HG03342 (cell line): ENCODE results near the gene SETBP1.

Source experiments
- ATAC-seq: cut with Tn5 transposase; IDR thresholded peaks from one replicate; pipeline ENCODE4 v1.9.1; 2021; ENCODE audit warnings: mild to moderate bottlenecking, moderate library complexity; ENCODE audit not compliant: unreplicated experiment

Gene SETBP1

DNA sequence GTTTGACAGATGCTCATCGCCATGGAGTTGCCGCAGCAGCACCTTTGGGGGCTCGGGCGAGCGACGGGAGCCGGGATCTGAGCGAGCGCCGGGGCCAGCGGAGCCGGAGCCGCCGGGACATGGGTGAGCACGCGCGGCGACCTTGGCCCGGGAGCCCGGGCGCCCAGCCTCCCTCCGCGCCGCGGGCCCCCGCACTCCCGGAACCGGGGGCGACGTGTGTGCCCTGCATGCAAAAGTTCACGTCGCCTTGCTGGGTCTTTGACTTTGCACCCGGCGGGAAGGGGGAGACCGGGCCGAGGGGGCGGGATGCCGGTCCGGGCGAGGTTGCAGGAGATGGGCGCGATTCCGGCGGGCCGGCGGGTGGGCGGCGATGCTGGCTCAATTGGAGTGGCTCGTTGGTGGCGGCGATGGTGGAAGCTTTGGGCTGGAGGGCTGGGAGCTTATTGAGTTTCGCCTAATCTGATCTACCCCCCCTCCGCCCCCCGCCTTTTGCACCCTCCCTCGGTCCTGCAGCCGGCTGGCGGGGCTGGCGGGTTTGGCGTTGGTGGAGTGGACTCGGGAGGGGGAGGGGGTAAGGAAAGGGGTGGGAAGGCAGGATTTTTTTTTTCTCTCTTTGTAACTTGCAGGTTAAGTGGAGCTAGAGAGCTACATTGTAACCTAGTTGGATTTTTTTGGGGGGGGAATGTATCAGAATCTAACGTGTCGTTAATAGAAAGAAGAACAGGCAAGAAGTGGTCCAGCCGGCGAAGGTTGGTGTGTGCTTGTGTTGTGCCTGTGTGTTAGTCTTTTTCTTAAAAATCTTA is at the start of gene SETBP1:
Gene SETBP1 (plus strand): TSS at position 616 of the 803 bp plus-strand sequence. CDS start 20,459 bp downstream, outside the sequence.
- ATAC-seq: no peak

DNA sequence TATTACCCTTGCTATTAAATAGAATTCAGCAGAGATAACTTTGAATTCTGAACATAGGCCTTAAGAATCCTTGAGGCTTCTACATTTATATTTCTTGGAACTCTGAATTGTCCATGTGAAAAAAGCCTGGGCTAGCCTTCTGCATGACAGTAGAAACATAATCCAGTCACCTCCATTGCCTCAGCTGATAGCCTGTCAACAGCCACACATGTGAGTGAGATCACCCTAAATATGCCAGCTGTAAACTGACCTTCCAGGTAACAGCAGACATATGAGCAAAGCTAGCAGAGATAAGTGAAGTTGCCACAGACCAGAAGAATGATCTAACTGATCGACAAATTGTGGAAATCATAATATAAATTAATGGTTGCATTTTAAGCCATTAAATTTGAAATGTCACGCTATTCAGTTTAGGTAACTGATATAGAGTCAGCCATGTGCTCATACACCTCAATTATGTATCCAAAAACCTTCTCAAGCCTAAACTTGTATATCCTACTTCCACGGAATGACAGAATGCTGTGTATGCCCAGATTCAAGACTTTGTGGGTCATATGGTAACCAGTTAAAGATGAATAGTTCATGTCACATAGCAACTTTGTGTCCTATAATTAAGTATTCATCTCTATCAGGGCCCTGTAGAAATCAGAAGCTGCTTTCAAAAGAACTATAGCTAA is 48.1 kb upstream of the SETBP1 start:
- ATAC-seq: no peak

DNA sequence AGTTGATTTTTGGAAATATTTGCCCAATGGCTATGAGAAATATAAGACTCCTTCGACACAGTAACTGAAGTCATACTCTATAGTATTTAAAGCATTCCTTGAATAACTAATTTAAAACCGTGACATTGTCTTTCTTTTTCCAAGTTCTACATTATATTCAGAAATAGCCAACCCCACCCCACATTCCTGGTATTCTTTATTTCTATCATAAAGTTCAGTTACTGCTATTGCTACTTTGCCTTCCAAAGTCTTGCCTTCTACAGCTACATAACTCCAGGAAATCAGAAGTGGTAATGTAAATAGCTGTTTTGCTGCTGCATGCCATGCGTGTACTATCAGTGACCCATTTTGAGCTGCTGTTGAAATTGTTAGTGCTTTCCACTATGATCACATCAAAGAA is 45.1 kb upstream of the SETBP1 start:
- ATAC-seq: no peak

DNA sequence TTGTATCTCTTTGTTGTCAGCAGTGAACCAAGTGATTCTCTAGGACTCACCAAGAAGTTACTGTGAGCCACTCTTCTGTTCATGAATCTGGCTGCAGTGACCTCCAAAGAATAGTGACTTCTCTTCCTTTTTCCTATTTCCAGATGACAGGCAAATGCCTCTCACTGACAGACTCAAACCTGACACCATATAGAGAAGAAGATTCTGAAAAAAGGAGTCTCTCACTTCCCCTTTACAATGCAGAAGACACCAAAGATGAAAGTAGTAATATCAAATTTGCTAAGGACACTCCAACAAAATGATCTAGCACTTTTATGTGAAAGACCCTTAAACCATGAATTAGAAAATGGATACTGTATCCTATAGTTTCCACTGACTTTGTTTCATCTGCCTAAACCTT is 44.4 kb upstream of the SETBP1 start:
- ATAC-seq: no peak

DNA sequence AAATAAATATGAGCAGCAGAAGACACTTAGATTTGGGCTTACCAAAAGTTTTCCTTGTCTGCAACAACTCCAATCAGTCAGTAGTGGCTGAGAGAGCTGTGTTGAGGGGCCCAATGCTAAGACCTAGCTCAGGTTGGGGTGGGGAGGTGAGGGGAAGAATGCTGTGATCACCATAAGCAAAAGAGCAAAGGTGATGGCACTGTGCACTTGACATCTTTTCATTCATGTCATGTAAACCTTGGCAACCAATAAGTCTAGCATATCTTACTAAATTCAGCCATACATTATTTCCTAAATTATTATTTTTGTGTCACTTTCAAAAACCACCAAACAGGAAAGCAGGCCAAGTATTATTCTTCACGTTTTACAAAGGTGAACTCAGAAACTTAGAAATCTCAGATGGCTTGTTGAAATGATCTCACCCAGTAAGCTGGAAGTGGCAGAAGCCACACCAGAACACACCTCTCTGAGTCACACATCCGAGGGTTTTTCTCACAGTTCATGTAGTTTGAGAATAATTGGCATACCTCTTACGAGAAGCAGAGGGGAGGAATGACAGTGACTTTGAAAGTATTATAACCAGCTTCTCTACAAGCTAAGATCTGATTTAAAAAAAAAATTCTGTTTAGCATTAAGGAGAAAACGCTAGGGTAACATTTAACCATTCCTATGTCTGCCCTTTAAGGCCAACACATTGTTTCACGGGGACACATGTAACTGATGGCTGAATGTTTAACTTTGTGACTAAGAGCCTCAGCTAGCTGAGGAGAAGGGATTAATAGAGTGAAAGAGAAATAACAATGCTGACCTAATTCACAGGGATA is 43.3 kb upstream of the SETBP1 start:
- ATAC-seq: no peak

- ATAC-seq: no peak
These were observed 42.6 kb upstream of the SETBP1 start for GRCh38 chr18:44638034-44638540.

- no peak for ATAC-seq
These were observed 41.9 kb upstream of the SETBP1 start for GRCh38 chr18:44638811-44639210.

GRCh38 chr18:44643004-44643403 is 37.7 kb upstream of the SETBP1 start:
- no peak for ATAC-seq

GRCh38 chr18:44651478-44651877 is 29.2 kb upstream of the SETBP1 start:
- ATAC-seq: no peak

DNA sequence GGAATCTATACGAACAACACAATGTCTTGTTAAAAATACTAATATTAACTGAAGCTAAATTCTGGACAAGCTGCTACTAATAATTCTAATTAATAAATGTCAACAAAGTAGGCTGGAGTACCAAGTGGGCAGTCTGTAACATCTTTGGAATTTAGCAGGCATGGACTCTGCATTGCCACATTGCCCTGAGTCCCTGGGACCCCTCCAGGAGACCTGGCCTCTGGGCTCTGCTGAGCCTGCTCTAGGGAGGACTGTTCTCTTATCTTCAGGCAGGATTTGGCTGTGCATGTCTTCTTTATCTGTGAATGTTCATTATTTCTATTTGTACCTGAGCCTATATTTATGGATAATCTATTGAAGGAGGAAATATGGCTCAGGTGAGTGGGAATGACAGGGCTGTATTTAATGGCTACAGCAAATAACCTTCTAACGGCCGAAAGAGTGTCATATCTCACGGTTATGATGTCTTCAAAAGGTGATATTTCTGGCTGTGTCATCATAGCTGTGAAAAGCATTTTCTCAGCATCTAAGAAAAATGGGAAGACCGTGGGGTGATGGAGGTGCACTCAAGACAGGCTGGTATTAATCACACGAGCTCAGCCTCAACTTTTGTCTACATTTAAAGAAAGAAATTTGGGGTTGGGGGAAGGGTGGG is 28.6 kb upstream of the SETBP1 start:
- ATAC-seq: no peak

DNA sequence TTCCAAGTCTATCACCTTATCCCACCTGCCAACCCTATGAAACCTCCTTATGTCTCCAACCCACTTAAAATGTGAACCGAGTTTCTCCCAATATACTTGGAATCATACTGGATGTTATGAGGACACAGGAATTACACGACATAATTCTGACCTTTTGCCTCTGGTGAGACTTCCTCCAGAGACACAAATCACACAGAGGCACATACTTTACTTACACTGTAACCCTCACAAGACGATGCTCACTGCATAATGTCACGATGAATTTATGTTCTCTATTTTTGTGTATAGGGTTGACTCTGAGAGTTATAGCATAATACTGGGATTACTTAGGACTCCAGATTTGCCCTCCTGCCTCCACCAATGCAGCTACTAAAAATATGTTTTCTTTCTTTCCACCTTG is 28.0 kb upstream of the SETBP1 start:
- ATAC-seq: no peak

GRCh38 chr18:44654573-44654972 is 26.1 kb upstream of the SETBP1 start:
- no peak for ATAC-seq

- no peak for ATAC-seq
These were observed 25.3 kb upstream of the SETBP1 start for GRCh38 chr18:44655435-44655834.

GRCh38 chr18:44659771-44660170 is 20.9 kb upstream of the SETBP1 start:
- ATAC-seq: no peak

DNA sequence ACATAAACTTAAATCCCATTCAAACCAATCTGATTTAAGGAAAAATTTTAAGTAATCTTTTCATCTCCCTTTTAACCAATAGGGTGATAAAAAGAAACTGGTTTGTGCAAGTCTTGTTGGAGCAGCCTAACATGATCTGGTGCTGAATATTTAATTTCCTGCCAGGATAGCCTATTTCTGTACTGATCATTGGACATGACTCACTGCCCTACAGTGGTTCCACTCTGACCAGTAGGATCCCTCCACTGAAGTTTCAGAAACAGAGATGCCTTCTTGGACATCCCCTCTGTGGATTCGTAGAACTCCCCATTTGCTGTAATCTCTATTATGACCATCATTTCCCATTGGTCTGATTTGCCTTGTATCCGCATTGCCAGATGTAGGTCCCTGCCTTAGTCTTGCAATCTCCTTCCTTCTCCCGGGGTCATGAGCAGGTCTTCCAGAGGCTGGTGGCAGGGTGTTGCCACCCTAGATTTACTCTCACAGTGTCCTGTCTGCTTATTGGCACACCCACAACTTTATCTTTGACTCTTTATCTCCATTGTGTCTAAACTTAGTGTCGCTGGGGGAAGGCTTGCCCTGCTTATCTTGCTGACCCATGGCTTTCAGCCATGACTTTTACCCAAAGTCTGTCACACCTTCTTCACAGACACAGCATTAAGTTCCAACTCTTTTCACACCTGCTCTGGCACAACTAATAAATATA is 12.3 kb upstream of the SETBP1 start:
- no peak for ATAC-seq

DNA sequence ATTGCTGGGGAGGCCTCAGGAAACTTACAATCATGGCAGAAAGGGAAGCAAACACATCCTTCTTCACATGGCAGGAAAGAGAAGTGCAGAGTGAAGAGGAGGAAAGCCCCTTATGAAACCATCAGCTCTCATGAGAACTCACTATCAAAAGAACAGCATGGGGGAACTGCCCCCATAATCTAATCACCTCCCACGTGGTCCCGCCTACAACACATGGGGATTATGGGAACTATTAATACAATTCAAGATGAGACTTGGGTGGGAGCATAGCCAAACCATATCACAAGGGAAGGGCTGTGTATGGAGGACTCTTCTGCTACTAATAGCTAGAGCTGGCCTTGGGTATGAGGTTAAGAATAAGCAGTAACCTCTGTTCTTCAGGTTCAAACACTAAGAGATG is 8.8 kb upstream of the SETBP1 start:
- no peak for ATAC-seq

- no peak for ATAC-seq
These were observed 8.2 kb upstream of the SETBP1 start for GRCh38 chr18:44672506-44672905.

DNA sequence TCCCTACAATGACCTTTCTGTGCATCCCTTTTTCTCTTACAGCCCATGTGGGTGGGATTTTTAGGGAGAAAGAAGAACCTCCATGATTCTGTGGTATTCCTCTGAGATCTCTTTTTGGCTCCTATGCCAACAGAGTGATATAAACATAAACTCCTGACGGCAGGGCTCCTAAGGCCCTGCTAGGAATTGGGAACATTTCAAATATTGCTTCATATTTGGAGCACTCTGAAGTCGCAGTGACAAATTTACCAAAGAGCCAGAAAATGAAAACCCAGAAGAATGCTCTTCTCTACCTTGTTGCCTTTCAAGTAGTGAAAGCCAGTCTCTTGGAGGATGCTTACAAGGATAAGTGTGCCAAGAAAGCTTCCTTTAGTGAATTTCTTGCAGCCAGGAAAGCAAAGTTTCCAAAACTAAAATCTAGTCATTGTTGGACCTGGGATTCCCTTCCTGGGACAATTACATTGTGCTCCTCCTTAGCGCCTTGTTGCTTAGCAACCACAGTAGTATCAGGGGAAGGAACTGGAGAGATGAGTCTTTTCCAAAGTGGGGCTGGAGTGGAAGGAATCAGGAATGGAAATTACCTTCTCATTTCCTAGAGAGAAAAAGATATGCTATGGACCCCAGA is 7.3 kb upstream of the SETBP1 start:
- ATAC-seq: no peak

DNA sequence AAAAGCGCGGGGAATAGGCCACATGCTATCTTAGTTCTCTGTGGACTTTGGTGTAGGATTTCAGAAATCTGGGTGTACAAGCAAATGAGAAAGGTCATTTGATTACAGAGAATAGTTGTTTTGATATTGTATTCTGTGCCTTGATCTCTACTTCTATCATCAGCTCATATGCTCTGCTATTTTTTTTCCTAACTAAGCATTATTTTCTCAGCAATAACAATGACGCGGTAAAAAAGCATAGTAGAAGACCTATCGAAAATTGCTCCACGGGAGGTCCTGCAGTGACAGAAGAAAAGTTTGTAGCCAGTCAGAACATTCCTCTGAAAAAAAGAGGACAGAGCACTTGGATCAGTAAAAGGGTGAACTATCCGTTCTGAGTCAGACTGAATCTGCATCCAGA is 2.8 kb upstream of the SETBP1 start:
- no peak for ATAC-seq

GRCh38 chr18:44678725-44679055 is 2.0 kb upstream of the SETBP1 start:
- ATAC-seq: no peak
